ENCODE data around the gene DPH6.

The DPH6 gene

DNA sequence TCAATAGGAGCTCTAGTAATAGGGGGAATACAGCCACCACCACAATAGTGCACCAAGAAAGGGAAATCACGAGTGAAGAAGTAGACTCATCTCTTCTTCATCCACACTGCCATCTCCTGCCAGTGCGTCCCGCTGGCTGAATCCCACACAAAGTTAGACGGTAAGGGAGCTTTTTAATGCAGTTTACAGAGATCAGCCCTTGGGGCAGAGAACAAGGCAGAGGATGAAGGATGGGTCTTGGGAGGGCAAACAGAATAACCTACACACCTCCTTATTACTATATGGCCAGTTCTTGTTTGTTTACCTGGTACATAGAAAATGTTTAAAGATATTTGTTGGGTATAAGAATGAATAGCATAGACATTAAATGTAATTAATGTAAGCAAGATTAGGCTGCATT lies 11.0 kb upstream of the DPH6 start:
- no peak overlapping the region for H3K27ac ChIP-seq
- TF ChIP-seq, protein P1, sequence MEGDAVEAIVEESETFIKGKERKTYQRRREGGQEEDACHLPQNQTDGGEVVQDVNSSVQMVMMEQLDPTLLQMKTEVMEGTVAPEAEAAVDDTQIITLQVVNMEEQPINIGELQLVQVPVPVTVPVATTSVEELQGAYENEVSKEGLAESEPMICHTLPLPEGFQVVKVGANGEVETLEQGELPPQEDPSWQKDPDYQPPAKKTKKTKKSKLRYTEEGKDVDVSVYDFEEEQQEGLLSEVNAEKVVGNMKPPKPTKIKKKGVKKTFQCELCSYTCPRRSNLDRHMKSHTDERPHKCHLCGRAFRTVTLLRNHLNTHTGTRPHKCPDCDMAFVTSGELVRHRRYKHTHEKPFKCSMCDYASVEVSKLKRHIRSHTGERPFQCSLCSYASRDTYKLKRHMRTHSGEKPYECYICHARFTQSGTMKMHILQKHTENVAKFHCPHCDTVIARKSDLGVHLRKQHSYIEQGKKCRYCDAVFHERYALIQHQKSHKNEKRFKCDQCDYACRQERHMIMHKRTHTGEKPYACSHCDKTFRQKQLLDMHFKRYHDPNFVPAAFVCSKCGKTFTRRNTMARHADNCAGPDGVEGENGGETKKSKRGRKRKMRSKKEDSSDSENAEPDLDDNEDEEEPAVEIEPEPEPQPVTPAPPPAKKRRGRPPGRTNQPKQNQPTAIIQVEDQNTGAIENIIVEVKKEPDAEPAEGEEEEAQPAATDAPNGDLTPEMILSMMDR (IDR thresholded peaks at IDR 0.05): no peak
- no peak for TF ChIP-seq ZFX (IDR thresholded peaks at IDR 0.05; ENCODE audit: borderline replicate concordance)

DNA sequence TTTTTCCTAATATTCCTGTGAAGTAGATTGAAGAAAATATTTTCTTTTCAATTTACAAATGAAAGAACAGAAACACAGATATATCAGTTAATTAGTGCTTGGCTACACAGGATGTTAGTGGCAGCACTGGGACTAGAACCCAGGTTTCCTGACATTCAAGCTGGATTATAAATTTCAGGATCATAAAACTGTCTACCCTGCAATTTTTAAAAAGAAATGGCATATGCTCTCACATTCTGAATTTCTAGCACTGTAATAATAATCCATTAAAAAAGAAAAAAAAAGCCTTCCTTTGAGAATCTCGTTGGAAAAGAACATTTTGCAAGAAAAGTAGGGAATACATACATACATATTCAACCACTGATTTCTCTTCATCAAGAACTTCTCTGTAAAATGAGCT lies 9.3 kb upstream of the DPH6 start:
- H3K27ac ChIP-seq: no peak overlapping the region
- TF ChIP-seq ZFX (IDR thresholded peaks at IDR 0.05; ENCODE audit: borderline replicate concordance): no peak
- TF ChIP-seq, protein P1 (IDR thresholded peaks at IDR 0.05): no peak

DNA sequence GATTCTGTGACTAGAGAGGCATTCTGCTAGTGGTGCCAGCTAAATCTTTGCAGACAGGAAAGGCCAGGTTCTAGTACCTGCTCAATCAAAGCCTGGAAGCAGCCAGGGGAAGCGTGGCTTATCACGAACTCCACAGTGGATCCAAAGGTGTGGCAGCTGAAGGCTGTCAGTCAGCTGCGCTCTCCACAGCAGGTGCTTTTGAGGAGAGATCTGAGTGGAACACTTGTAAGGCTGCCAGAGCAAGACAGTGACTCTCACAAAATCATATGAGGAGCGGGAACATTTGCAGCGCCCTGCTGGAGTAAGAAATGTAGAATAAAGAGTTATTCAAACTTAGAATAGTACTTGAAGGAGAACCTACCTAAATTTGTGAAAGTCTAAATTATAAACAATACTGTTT lies 5.0 kb upstream of the DPH6 start:
- TF ChIP-seq, protein P1 (IDR thresholded peaks at IDR 0.05): no peak
- TF ChIP-seq ZFX (IDR thresholded peaks at IDR 0.05; ENCODE audit: borderline replicate concordance): no peak
- no peak overlapping the region for H3K27ac ChIP-seq

DNA sequence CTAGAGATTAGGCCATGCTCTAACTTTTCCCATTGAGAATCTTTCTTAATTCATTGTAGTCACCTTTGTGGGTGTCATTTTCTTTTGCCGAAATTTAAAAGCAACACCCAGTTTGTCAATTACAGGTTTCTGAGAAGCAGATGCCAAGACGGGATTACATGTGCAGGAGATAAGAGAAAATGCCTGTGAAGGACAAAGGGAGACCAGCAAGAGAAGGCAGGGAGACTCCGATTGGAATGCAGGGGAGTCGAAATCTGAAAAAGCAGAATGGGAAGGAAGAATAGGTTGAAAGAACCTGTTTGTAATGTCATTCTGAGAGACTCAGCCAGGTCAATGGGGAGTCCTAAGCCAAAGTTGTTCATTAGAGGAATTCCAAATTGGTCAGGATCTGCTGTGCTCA lies 3.6 kb upstream of the DPH6 start:
- H3K27ac ChIP-seq: no peak overlapping the region
- TF ChIP-seq, protein P1 (IDR thresholded peaks at IDR 0.05): no peak
- no peak for TF ChIP-seq ZFX (IDR thresholded peaks at IDR 0.05; ENCODE audit: borderline replicate concordance)

DNA sequence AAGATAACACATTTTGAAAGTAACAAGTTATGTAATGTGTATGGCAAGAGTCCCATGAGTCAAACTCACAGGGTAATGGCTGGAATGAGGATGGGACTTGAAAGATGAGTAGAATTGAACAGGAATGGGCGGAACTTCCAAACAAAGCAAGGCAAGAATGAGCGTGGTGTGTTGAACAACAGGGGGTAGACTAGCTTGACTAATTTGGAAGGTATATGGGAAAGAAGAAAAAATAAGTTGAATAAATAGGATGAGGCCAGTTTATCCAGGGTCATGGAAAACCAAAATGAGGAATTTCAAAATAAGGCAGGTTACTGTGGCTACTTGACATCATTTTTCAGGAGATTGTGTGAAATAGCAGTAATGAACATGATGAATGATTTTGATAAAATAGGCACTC lies 2.5 kb upstream of the DPH6 start:
- TF ChIP-seq ZFX (IDR thresholded peaks at IDR 0.05; ENCODE audit: borderline replicate concordance): no peak
- TF ChIP-seq, protein P1 (IDR thresholded peaks at IDR 0.05): no peak
- H3K27ac ChIP-seq: no peak overlapping the region

DNA sequence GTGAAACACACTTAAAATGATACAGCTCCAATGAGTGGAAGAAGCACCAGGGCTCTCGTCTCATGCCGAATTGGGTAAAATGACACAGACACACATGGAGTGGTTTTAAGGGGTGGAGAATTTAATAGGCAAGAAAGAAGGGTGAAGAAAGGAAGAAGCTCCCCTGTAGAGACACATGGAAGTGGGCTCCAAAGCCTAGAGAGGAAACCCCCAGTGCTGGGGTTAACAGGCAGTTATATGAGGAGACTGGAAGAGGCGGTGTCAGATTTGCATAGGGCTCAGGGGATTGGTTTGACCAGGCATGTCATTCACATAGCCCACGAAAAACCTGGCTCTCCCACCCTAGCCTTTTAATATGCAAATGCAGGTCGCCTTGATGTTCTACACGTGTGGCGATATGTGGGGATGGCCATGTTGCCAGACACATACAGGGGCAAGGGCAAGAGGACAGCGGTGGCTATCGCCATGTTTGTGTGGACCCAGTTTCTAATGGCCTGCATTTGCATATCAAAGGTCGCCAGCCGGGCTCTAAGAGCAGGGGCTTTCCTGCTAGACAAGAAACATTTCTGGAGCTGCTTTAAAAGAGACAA lies 1.9 kb upstream of the DPH6 start:
- no peak overlapping the region for H3K27ac ChIP-seq

More for the DNA sequence above, 1.9 kb upstream of the DPH6 start:
- TF ChIP-seq ZFX (IDR thresholded peaks at IDR 0.05; ENCODE audit: borderline replicate concordance): no peak
- TF ChIP-seq, protein P1 (IDR thresholded peaks at IDR 0.05): no peak

Measured in 22Rv1 (cell line).